OCI-LY7 (cell line): ENCODE data around the gene IFT88. TPM values are rescaled to one million over a fixed set of nuclear protein-coding genes. Genes with fewer than 3 reads are reported as not detected.

Experiments used
- BruUV-seq: library from RNA; stranded (reverse); fragments of 400-500 nt; replicated peaks from 2 replicates; lab custom pipeline; 2021; lab: Mats Ljungman, UMichigan
- CTCF ChIA-PET: fragments of 300-600 bp; sonication (Branson Sonifier 250); formaldehyde crosslinking; loops from one replicate; lab custom pipeline; 2022; ENCODE audit warnings: antibody characterized with exemption; ENCODE audit not compliant: unreplicated experiment; lab: Charles Lee
- POLR2A ChIA-PET: fragments of 300-600 bp; sonication (Branson Sonifier 250); formaldehyde crosslinking; loops from one replicate; lab custom pipeline; 2022; ENCODE audit warnings: antibody characterized with exemption; lab: Charles Lee
- DNase-seq: peaks from one replicate; pipeline ENCODE4 v3.0.0-alpha.2; 2015; ENCODE audit warnings: low spot score
- H2AFZ ChIP-seq: fragments of 200-600 bp; sonication (generic), shearing (Covaris generic); 2 replicates; pipeline ENCODE4 v1.6.1; 2014; ENCODE audit warnings: mild to moderate bottlenecking, antibody characterized with exemption, low read length, moderate library complexity
- H3K27ac ChIP-seq: fragments of 200-600 bp; sonication (generic); 2 replicates; pipeline ENCODE4 v1.5.1; 2014; ENCODE audit warnings: mixed run types, low read depth, mild to moderate bottlenecking, moderate library complexity, low read length, inconsistent platforms; ENCODE audit not compliant: poor library complexity, severe bottlenecking
- H3K36me3 ChIP-seq: fragments of 200-600 bp; sonication (generic); 2 replicates; pipeline ENCODE4 v1.6.1; 2014; ENCODE audit warnings: mild to moderate bottlenecking, antibody characterized with exemption, low read length, moderate library complexity, mixed read lengths; ENCODE audit not compliant: insufficient read depth
- H3K4me1 ChIP-seq: fragments of 200-600 bp; sonication (generic); 2 replicates; pipeline ENCODE4 v1.5.1; 2014; ENCODE audit warnings: mild to moderate bottlenecking, low read length; ENCODE audit not compliant: insufficient read depth, poor library complexity, severe bottlenecking
- H3K4me2 ChIP-seq: fragments of 200-600 bp; sonication (generic); 2 replicates; pipeline ENCODE4 v1.6.1; 2014; ENCODE audit warnings: mild to moderate bottlenecking, low read length
- H3K4me3 ChIP-seq: fragments of 200-600 bp; sonication (generic); 2 replicates; pipeline ENCODE4 v1.5.1; 2014; ENCODE audit warnings: mild to moderate bottlenecking, low read depth, low read length; ENCODE audit not compliant: poor library complexity, severe bottlenecking
- H3K79me2 ChIP-seq: fragments of 200-600 bp; sonication (generic); 2 replicates; pipeline ENCODE4 v1.6.1; 2016; ENCODE audit warnings: low read depth, mild to moderate bottlenecking, low read length, moderate library complexity, mixed read lengths; ENCODE audit not compliant: insufficient read depth
- H3K9me2 ChIP-seq: fragments of 200-600 bp; sonication (generic); 2 replicates; pipeline ENCODE4 v1.6.1; 2016; ENCODE audit warnings: mild to moderate bottlenecking, low read length, mixed read lengths; ENCODE audit not compliant: insufficient read depth
- H3K9me3 ChIP-seq: fragments of 200-600 bp; sonication (generic); 2 replicates; pipeline ENCODE4 v1.6.1; 2014; ENCODE audit warnings: mild to moderate bottlenecking, mixed run types, low read length, mixed read lengths
- H4K20me1 ChIP-seq: fragments of 200-600 bp; sonication (generic); 2 replicates; pipeline ENCODE4 v1.6.1; 2014; ENCODE audit warnings: mild to moderate bottlenecking, antibody characterized with exemption, low read length, moderate library complexity, mixed read lengths; ENCODE audit not compliant: insufficient read depth
- EZH2phosphoT487 ChIP-seq: fragments of 200-600 bp; sonication (generic); IDR thresholded peaks from 2 replicates; pipeline ENCODE4 v1.6.1; 2018; ENCODE audit warnings: low read depth, borderline replicate concordance, mild to moderate bottlenecking, mixed run types, antibody characterized with exemption, low read length, moderate library complexity, mixed read lengths
- intact Hi-C: fragments of 100-400 bp; cut with micrococcal nuclease; formaldehyde crosslinking; loops from one replicate; pipeline ENCODE4 v1.10.0; 2022; ENCODE audit not compliant: unreplicated experiment
- total RNA-seq, 2 experiments: library from RNA; depleted of rRNA in 1 of 2; stranded (reverse); fragments of >200 nt in 1 of 2; shearing (Covaris generic) in 1 of 2; gene quantifications; 2 replicates each; pipeline ENCODE4 v1.2.3, GENCODE V29; 2014 to 2022
- TF ChIP-seq, protein P1 (sequence below): fragments of 200-600 bp; sonication (generic); conservative IDR thresholded peaks from 2 replicates; pipeline ENCODE4 v1.5.1; 2014; ENCODE audit warnings: mild to moderate bottlenecking, antibody characterized with exemption, low read length, moderate library complexity, mixed read lengths

The IFT88 gene
- total RNA-seq, 2 experiments from 2014 or later, result 6.1 to 6.9 TPM

DNA sequence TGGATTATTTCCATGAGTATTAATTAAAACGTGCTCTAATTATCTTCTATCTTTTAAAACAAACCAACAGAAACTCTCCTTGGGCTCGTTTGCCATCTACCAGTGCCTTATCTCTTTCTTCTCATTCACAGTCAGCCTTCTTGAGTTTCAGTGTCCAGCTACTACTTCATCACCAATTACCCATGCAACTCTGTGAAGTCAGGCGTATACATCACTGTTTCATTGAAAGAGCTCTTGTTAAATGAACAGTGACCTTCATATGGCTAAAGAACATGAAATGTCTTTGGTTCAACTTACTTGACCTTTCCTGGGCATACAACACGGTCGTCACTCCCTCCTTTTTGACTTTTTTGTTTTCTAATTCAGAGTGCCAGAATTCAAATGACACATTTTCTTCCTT lies 5.2 kb upstream of the IFT88 start:
- Histone ChIP-seq H3K9me3 (peaks cover 6% of the 10 kb centered on the region; the same call in 1 of the 2 replicates), H3K4me1 (peaks cover 4% of the 10 kb centered on the region), H3K36me3 (no peaks in the 10 kb centered on the region), H3K9me2 (no peaks in the 10 kb centered on the region), H3K4me3 (no peak overlapping the region), H2AFZ (no peak overlapping the region), H3K4me2 (no peak overlapping the region), H4K20me1 (no peaks in the 10 kb centered on the region), H3K79me2 (no peaks in the 10 kb centered on the region), H3K27ac (no peak overlapping the region)
- CTCF ChIA-PET, result no interaction called here
- POLR2A ChIA-PET, result no interaction called here
- no TSS peak for BruUV-seq
- intact Hi-C loops, result loop anchor here (10.0 kb wide), 1 partner anchor 363 kb away; no protein-coding TSS in a partner anchor
- TF ChIP-seq, protein P1, sequence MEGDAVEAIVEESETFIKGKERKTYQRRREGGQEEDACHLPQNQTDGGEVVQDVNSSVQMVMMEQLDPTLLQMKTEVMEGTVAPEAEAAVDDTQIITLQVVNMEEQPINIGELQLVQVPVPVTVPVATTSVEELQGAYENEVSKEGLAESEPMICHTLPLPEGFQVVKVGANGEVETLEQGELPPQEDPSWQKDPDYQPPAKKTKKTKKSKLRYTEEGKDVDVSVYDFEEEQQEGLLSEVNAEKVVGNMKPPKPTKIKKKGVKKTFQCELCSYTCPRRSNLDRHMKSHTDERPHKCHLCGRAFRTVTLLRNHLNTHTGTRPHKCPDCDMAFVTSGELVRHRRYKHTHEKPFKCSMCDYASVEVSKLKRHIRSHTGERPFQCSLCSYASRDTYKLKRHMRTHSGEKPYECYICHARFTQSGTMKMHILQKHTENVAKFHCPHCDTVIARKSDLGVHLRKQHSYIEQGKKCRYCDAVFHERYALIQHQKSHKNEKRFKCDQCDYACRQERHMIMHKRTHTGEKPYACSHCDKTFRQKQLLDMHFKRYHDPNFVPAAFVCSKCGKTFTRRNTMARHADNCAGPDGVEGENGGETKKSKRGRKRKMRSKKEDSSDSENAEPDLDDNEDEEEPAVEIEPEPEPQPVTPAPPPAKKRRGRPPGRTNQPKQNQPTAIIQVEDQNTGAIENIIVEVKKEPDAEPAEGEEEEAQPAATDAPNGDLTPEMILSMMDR, result no peak
- no peak for TF ChIP-seq EZH2phosphoT487
- no peak for DNase-seq

DNA sequence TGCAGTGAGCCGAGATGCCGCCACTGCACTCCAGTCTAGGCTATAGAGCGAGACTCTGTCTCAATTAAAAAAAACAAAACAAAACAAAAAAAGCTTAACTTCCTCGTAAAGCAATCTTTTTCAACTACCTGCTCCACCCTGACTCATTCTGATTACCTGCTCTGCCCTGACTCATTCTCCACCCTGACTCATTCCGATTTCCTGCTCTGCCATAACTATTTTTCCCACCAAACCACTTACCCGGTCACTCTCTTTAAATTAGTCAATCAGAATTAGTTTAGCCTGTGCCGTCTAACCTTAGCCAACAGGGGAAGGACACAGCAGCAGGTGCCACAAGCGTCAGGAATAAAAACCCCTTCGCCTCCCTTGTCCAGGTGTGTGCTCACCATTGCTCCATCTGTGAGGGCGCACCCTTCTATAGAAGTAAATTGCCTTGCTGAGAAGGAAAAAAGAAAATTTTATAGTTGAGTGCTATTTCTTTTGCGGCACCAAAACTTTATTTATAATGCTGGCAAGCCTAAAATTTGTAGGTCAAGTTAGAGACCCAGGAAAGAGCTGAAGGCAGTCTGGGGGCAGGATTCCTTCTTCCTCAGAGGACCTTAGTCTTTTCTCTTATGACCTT lies 1.7 kb upstream of the IFT88 start:
- TF ChIP-seq, protein P1, result no peak
- TF ChIP-seq EZH2phosphoT487, result no peak
- no peaks in the 10 kb centered on the region for H3K79me2 ChIP-seq
- BruUV-seq, result no TSS peak
- peaks cover 6% of the 10 kb centered on the region; the same call in 1 of the 2 replicates for H3K9me3 ChIP-seq
- H3K4me3 ChIP-seq, result no peak overlapping the region
- intact Hi-C loops, result loop anchor here (5.0 to 10.0 kb wide), 2 partner anchors 207 to 360 kb away; partner anchors contain the start of gene EEF1AKMT1
- H3K4me2 ChIP-seq, result no peak overlapping the region
- no peaks in the 10 kb centered on the region for H4K20me1 ChIP-seq
- no peak overlapping the region for H2AFZ ChIP-seq
- ChIA-PET POLR2A (no interaction called here), CTCF (no interaction called here)
- H3K9me2 ChIP-seq, result no peaks in the 10 kb centered on the region
- H3K4me1 ChIP-seq, result peaks cover 4% of the 10 kb centered on the region
- H3K36me3 ChIP-seq, result no peaks in the 10 kb centered on the region
- no peak for DNase-seq
- H3K27ac ChIP-seq, result no peak overlapping the region

DNA sequence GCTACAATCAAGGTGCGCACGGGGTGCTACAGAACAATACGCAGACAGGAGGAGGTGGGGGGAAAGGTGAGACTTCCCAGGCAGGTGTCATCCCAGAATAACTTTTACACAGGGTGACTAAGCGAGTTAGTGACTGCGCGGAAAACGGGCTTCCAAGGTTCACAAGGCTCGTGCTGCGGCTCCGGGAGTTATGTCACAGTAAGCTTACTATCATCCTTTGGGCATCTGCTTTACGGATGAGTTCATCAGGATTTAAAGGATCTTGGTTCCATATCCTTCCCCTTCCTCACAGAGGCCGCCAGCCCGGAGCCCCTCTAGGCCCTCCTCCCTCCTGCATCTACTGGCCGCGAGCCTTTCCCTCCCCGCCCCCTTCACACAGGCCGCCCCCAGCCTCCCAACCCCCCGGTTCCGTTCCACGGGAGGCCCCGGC lies 474 bp upstream of the IFT88 start:
- peak overlapping the region; percentile 53 for H3K27ac ChIP-seq
- no peak for DNase-seq
- H3K4me1 ChIP-seq, result peaks cover 4% of the 10 kb centered on the region
- no TSS peak for BruUV-seq
- no peaks in the 10 kb centered on the region for H3K36me3 ChIP-seq
- no peaks in the 10 kb centered on the region for H3K9me2 ChIP-seq
- intact Hi-C loops, result loop anchor here (2.0 to 10.0 kb wide), 3 partner anchors 138 to 358 kb away; partner anchors contain the start of gene EEF1AKMT1
- CTCF ChIA-PET, result no interaction called here
- peak overlapping the region; percentile 99 for H3K4me2 ChIP-seq
- peak overlapping the region; percentile 80 for H3K4me3 ChIP-seq
- POLR2A ChIA-PET, result no interaction called here
- H4K20me1 ChIP-seq, result no peaks in the 10 kb centered on the region
- H3K79me2 ChIP-seq, result no peaks in the 10 kb centered on the region
- peak overlapping the region; percentile 99 for H2AFZ ChIP-seq
- TF ChIP-seq EZH2phosphoT487, result no peak
- TF ChIP-seq, protein P1, result no peak
- peaks cover 6% of the 10 kb centered on the region; the same call in 1 of the 2 replicates for H3K9me3 ChIP-seq
